CD4-positive, CD25-positive, alpha-beta regulatory T cell (primary cell): ENCODE data around the gene CBLC. TPM values are rescaled to one million over a fixed set of nuclear protein-coding genes. Genes with fewer than 3 reads are reported as not detected.

Source experiments
- ATAC-seq, 2 donors: fragments of 150-1000 bp; cut with Tn5 transposase; one replicate each; pipeline ENCODE4 v1.10.0; 2021; ENCODE audit warnings: low read depth in 2 of 2, moderate number of reproducible peaks in 2 of 2, moderate library complexity in 1 of 2
- DNase-seq, 3 donors: peaks; one replicate each; pipeline versions ENCODE4 v3.0.0 to v3.0.0-alpha.2; 2012 to 2022; ENCODE audit warnings: mixed read lengths in 1 of 3
- H3K27ac ChIP-seq: one replicate; pipeline ENCODE4 v1.7.0; 2013; ENCODE audit warnings: mild to moderate bottlenecking, low read length; ENCODE audit not compliant: insufficient read depth, poor library complexity, severe bottlenecking
- H3K27me3 ChIP-seq: one replicate; pipeline ENCODE4 v1.7.0; 2013; ENCODE audit warnings: low read length; ENCODE audit not compliant: control insufficient read depth, insufficient read depth
- H3K36me3 ChIP-seq: one replicate; pipeline ENCODE4 v1.7.0; 2013; ENCODE audit warnings: mild to moderate bottlenecking, low read length, moderate library complexity; ENCODE audit not compliant: control insufficient read depth, insufficient read depth
- H3K4me1 ChIP-seq: 2 replicates; pipeline ENCODE4 v1.7.0; 2013; ENCODE audit warnings: mild to moderate bottlenecking, low read length; ENCODE audit not compliant: insufficient read depth, control insufficient read depth, poor library complexity, severe bottlenecking
- H3K4me3 ChIP-seq: one replicate; pipeline ENCODE4 v1.7.0; 2013; ENCODE audit warnings: low read depth, mild to moderate bottlenecking, low read length, moderate library complexity
- H3K9me3 ChIP-seq, 2 experiments: 1 replicate in 1 of 2; 2 replicates in 1 of 2; pipeline ENCODE4 v1.7.0; 2013; ENCODE audit warnings: low read length in 2 of 2, mild to moderate bottlenecking in 1 of 2, moderate library complexity in 1 of 2; ENCODE audit not compliant: control insufficient read depth in 2 of 2
- H3K27ac Mint-ChIP-seq, 3 donors: one replicate each; pipeline ENCODE4 v1.8.0; 2020 to 2022; ENCODE audit warnings: mild to moderate bottlenecking in 3 of 3, mixed read lengths in 3 of 3, moderate library complexity in 2 of 3
- H3K27me3 Mint-ChIP-seq: one replicate; pipeline ENCODE4 v1.8.0; 2022; ENCODE audit warnings: mild to moderate bottlenecking, mixed read lengths
- H3K36me3 Mint-ChIP-seq: one replicate; pipeline ENCODE4 v1.8.0; 2020; ENCODE audit warnings: mixed read lengths
- H3K4me1 Mint-ChIP-seq, 4 donors: one replicate each; pipeline ENCODE4 v1.8.0; 2020 to 2022; ENCODE audit warnings: mixed read lengths in 4 of 4, mild to moderate bottlenecking in 1 of 4
- H3K4me3 Mint-ChIP-seq, 4 donors: one replicate each; pipeline ENCODE4 v1.8.0; 2020 to 2022; ENCODE audit warnings: mild to moderate bottlenecking in 4 of 4, mixed read lengths in 4 of 4, moderate library complexity in 3 of 4
- H3K9me3 Mint-ChIP-seq, 7 donors: one replicate each; pipeline ENCODE4 v1.8.0; 2020 to 2022; ENCODE audit warnings: mixed read lengths in 7 of 7, mild to moderate bottlenecking in 3 of 7, moderate library complexity in 2 of 7
- polyA plus RNA-seq, 4 donors: library from polyadenylated mRNA; unstranded; fragments of 300-500 nt; fragmentation: Illumina TruSeq; gene quantifications; one replicate each; pipeline ENCODE4 v1.2.3, GENCODE V29; 2021
- total RNA-seq: library from RNA; stranded (reverse); gene quantifications from one replicate; pipeline ENCODE4 v1.2.3, GENCODE V29; 2022

The CBLC gene
- total and polyA plus RNA-seq, 5 donors from 2014 or later, result not detected

GRCh38 chr19:44759083-44759804 lies 18.4 kb upstream of the CBLC start:
- H3K27ac Mint-ChIP-seq, result peak overlapping the region in 2 of 3 donors; percentile 54 to 89
- peaks cover 28% of the 10 kb centered on the region for H3K4me1 ChIP-seq

GRCh38 chr19:44762038-44762437 lies 15.7 kb upstream of the CBLC start:
- no peaks in the 10 kb centered on the region for H3K9me3 Mint-ChIP-seq
- no peak for ATAC-seq
- no peaks in the 10 kb centered on the region for H3K27me3 Mint-ChIP-seq
- Histone ChIP-seq H3K27me3 (no peaks in the 10 kb centered on the region), H3K4me1 (peaks cover 5% of the 10 kb centered on the region), H3K4me3 (no peak overlapping the region), H3K9me3 (no peaks in the 10 kb centered on the region), H3K36me3 (peaks cover 12% of the 10 kb centered on the region), H3K27ac (no peak overlapping the region)
- peak overlapping the region; percentile 33 to 87 (median 60) for H3K27ac Mint-ChIP-seq
- H3K36me3 Mint-ChIP-seq, result peaks cover 9% of the 10 kb centered on the region
- H3K4me1 Mint-ChIP-seq, result peaks cover 0 to 39% (median 17%) of the 10 kb centered on the region in 4 donors
- DNase-seq, result no peak
- no peak overlapping the region for H3K4me3 Mint-ChIP-seq

More at GRCh38 chr19:44759083-44759804, 18.4 kb upstream of the CBLC start:
- no peak overlapping the region for H3K4me3 Mint-ChIP-seq
- no peak for DNase-seq
- Histone ChIP-seq H3K27me3 (no peaks in the 10 kb centered on the region), H3K4me3 (no peak overlapping the region), H3K36me3 (peaks cover 20% of the 10 kb centered on the region), H3K9me3 (no peaks in the 10 kb centered on the region), H3K27ac (no peak overlapping the region)
- H3K27me3 Mint-ChIP-seq, result no peaks in the 10 kb centered on the region
- peaks cover 9% of the 10 kb centered on the region for H3K36me3 Mint-ChIP-seq
- peaks cover 0 to 60% (median 23%) of the 10 kb centered on the region in 4 donors for H3K4me1 Mint-ChIP-seq
- no peaks in the 10 kb centered on the region for H3K9me3 Mint-ChIP-seq
- no peak for ATAC-seq

GRCh38 chr19:44765033-44765948 lies 12.4 kb upstream of the CBLC start:
- Histone ChIP-seq H3K4me1 (peaks cover 11% of the 10 kb centered on the region), H3K27ac (no peak overlapping the region), H3K4me3 (no peak overlapping the region), H3K36me3 (no peaks in the 10 kb centered on the region), H3K27me3 (no peaks in the 10 kb centered on the region), H3K9me3 (no peaks in the 10 kb centered on the region)
- H3K4me1 Mint-ChIP-seq, result peaks cover 0 to 52% (median 19%) of the 10 kb centered on the region in 4 donors
- H3K27me3 Mint-ChIP-seq, result no peaks in the 10 kb centered on the region
- H3K4me3 Mint-ChIP-seq, result no peak overlapping the region
- DNase-seq (no peak), ATAC-seq (no peak)
- H3K27ac Mint-ChIP-seq, result peak overlapping the region in 1 of 3 donors; percentile 59
- no peaks in the 10 kb centered on the region for H3K9me3 Mint-ChIP-seq
- H3K36me3 Mint-ChIP-seq, result peaks cover 3% of the 10 kb centered on the region

- Mint-ChIP-seq H3K4me1 (peaks cover 0 to 52% (median 21%) of the 10 kb centered on the region in 4 donors), H3K27me3 (no peaks in the 10 kb centered on the region), H3K9me3 (no peaks in the 10 kb centered on the region), H3K36me3 (no peaks in the 10 kb centered on the region), H3K4me3 (no peak overlapping the region), H3K27ac (peak overlapping the region in 1 of 3 donors; percentile 52)
- Histone ChIP-seq H3K36me3 (no peaks in the 10 kb centered on the region), H3K4me1 (peaks cover 14% of the 10 kb centered on the region), H3K27ac (no peak overlapping the region), H3K27me3 (no peaks in the 10 kb centered on the region), H3K4me3 (no peak overlapping the region), H3K9me3 (no peaks in the 10 kb centered on the region)
- DNase-seq (no peak), ATAC-seq (no peak)
These were observed 11.7 kb upstream of the CBLC start for GRCh38 chr19:44765949-44766335.

GRCh38 chr19:44767295-44768180 lies 10.2 kb upstream of the CBLC start:
- DNase-seq (no peak), ATAC-seq (no peak)
- H3K4me1 ChIP-seq, result peaks cover 16% of the 10 kb centered on the region
- H3K27me3 ChIP-seq, result no peaks in the 10 kb centered on the region
- no peaks in the 10 kb centered on the region for H3K36me3 ChIP-seq
- no peaks in the 10 kb centered on the region for H3K36me3 Mint-ChIP-seq
- no peak overlapping the region for H3K4me3 ChIP-seq
- no peak overlapping the region for H3K27ac ChIP-seq
- peaks cover 0 to 46% (median 22%) of the 10 kb centered on the region in 4 donors for H3K4me1 Mint-ChIP-seq
- peak overlapping the region in 1 of 4 donors; percentile 55 for H3K4me3 Mint-ChIP-seq
- H3K9me3 Mint-ChIP-seq, result no peaks in the 10 kb centered on the region
- no peaks in the 10 kb centered on the region for H3K9me3 ChIP-seq
- H3K27me3 Mint-ChIP-seq, result no peaks in the 10 kb centered on the region
- H3K27ac Mint-ChIP-seq, result peak overlapping the region in 2 of 3 donors; percentile 82 to 95

- DNase-seq (peak; percentile 94 to 98 (median 95)), ATAC-seq (peak; percentile 99)
- Mint-ChIP-seq H3K4me3 (peak overlapping the region in 3 of 4 donors; percentile 50 to 54 (median 52)), H3K36me3 (no peaks in the 10 kb centered on the region), H3K4me1 (peaks cover 0 to 32% (median 17%) of the 10 kb centered on the region in 4 donors), H3K9me3 (no peaks in the 10 kb centered on the region), H3K27me3 (no peaks in the 10 kb centered on the region), H3K27ac (peak overlapping the region; percentile 69 to 80 (median 71))
- H3K4me3 ChIP-seq, result peak overlapping the region; percentile 24
- no peaks in the 10 kb centered on the region for H3K36me3 ChIP-seq
- no peaks in the 10 kb centered on the region for H3K27me3 ChIP-seq
- H3K27ac ChIP-seq, result peak overlapping the region; percentile 11
- H3K9me3 ChIP-seq, result no peaks in the 10 kb centered on the region
- H3K4me1 ChIP-seq, result peaks cover 11% of the 10 kb centered on the region
These were observed 7.0 kb upstream of the CBLC start for GRCh38 chr19:44770550-44771257.
